RWPE1 (cell line): Measurements from ENCODE around the gene KCNF1.
A peak's percentile ranks its signal among the peaks of the same experiment; 100 is the strongest.

Source experiments
- CTCF ChIA-PET: fragments of 350-600 bp; sonication (Branson Sonifier 250); formaldehyde crosslinking; extraction: SDS; loops from one replicate; lab custom pipeline; 2021; lab: Yijun Ruan, JAX
- POLR2A ChIA-PET: fragments of 400-600 bp; formaldehyde crosslinking; extraction: SDS; loops from one replicate; lab custom pipeline; 2020; ENCODE audit warnings: antibody characterized with exemption; ENCODE audit not compliant: low non-redundant PET; lab: Yijun Ruan, JAX
- DNase-seq: peaks from one replicate; pipeline ENCODE4 v3.0.0; 2012; ENCODE audit warnings: low spot score
- H3K27ac ChIP-seq: fragments of 450-650 bp; 2 replicates; pipeline ENCODE4 v1.5.1; 2017
- TF ChIP-seq, protein P1 (sequence below): fragments of 450-650 bp; conservative IDR thresholded peaks from 2 replicates; pipeline ENCODE4 v1.5.1; 2017; ENCODE audit warnings: low read depth, mild to moderate bottlenecking

KCNF1 gene

GRCh38 chr2:10941383-10941782, 29.6 kb downstream of the KCNF1 start:
- ChIA-PET CTCF (no interaction called here), POLR2A (no interaction called here)

GRCh38 chr2:10944799-10945198, 33.1 kb downstream of the KCNF1 start:
- TF ChIP-seq, protein P1, sequence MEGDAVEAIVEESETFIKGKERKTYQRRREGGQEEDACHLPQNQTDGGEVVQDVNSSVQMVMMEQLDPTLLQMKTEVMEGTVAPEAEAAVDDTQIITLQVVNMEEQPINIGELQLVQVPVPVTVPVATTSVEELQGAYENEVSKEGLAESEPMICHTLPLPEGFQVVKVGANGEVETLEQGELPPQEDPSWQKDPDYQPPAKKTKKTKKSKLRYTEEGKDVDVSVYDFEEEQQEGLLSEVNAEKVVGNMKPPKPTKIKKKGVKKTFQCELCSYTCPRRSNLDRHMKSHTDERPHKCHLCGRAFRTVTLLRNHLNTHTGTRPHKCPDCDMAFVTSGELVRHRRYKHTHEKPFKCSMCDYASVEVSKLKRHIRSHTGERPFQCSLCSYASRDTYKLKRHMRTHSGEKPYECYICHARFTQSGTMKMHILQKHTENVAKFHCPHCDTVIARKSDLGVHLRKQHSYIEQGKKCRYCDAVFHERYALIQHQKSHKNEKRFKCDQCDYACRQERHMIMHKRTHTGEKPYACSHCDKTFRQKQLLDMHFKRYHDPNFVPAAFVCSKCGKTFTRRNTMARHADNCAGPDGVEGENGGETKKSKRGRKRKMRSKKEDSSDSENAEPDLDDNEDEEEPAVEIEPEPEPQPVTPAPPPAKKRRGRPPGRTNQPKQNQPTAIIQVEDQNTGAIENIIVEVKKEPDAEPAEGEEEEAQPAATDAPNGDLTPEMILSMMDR, result no peak
- CTCF ChIA-PET, result no interaction called here
- H3K27ac ChIP-seq, result no peak overlapping the region
- POLR2A ChIA-PET, result no interaction called here
- no peak for DNase-seq

More at GRCh38 chr2:10941383-10941782, 29.6 kb downstream of the KCNF1 start:
- TF ChIP-seq, protein P1, result no peak
- H3K27ac ChIP-seq, result no peak overlapping the region
- DNase-seq, result no peak

- ChIA-PET CTCF (no interaction called here), POLR2A (no interaction called here)
- DNase-seq, result no peak
- TF ChIP-seq, protein P1, result no peak
- H3K27ac ChIP-seq, result no peak overlapping the region
Measured at GRCh38 chr2:10946394-10946793, 34.7 kb downstream of the KCNF1 start.

GRCh38 chr2:10947005-10947440, 35.3 kb downstream of the KCNF1 start:
- H3K27ac ChIP-seq, result no peak overlapping the region
- TF ChIP-seq, protein P1, result no peak
- CTCF ChIA-PET, result interaction anchor here (0.6 kb wide), 1 partner anchor 261 kb away, joined by 6 read pairs; no protein-coding TSS in a partner anchor
- POLR2A ChIA-PET, result no interaction called here
- DNase-seq, result peak; percentile 37

- ChIA-PET POLR2A (no interaction called here), CTCF (interaction anchor here (0.6 kb wide), 1 partner anchor 260 kb away, joined by 6 read pairs; no protein-coding TSS in a partner anchor)
- TF ChIP-seq, protein P1, result no peak
Measured at GRCh38 chr2:10947446-10948187, 35.9 kb downstream of the KCNF1 start.

GRCh38 chr2:10948188-10948564, 36.4 kb downstream of the KCNF1 start:
- POLR2A ChIA-PET, result no interaction called here
- CTCF ChIA-PET, result no interaction called here

More at GRCh38 chr2:10947446-10948187, 35.9 kb downstream of the KCNF1 start:
- no peak overlapping the region for H3K27ac ChIP-seq
- DNase-seq, result peak; percentile 9

More at GRCh38 chr2:10948188-10948564, 36.4 kb downstream of the KCNF1 start:
- no peak overlapping the region for H3K27ac ChIP-seq
- DNase-seq, result no peak
- TF ChIP-seq, protein P1, result no peak
